Measurements from ENCODE around the gene TSEN54. TPM values are rescaled to one million over a fixed set of nuclear protein-coding genes. Genes with fewer than 3 reads are reported as not detected.

Gene TSEN54
- total RNA-seq, 1 experiment from 2014 or later = 74.5 TPM

GRCh38 chr17:75566834-75567233 lies 50.5 kb downstream of the TSEN54 start:
- no peak for DNase-seq
- no peaks in the 10 kb centered on the region for H3K4me1 Mint-ChIP-seq (ENCODE audit: low read depth, unreplicated experiment)
- no peak overlapping the region for H3K4me3 Mint-ChIP-seq (ENCODE audit: unreplicated experiment)
- CTCF ChIA-PET = no interaction called here
- intact Hi-C loops (cut with micrococcal nuclease; ENCODE audit: unreplicated experiment) = no loop called here
- H3K27ac Mint-ChIP-seq (ENCODE audit: unreplicated experiment) = no peak overlapping the region
- BruUV-seq (replicated peaks) = no TSS peak
- Histone ChIP-seq H3K9me3 (no peaks in the 10 kb centered on the region), H3K27me3 (replicated peaks; ENCODE audit: control insufficient read depth, insufficient read depth, low read length) (no peaks in the 10 kb centered on the region), H3K4me1 (peaks cover 8% of the 10 kb centered on the region; the same call in 1 of the 2 replicates), H3K4me3 (ENCODE audit: low read depth, low read length) (no peak overlapping the region), H3K36me3 (ENCODE audit: control insufficient read depth, insufficient read depth, low read length) (peaks cover 4% of the 10 kb centered on the region)
- no peak for TF ChIP-seq CTCF (IDR thresholded peaks at IDR 0.05; ENCODE audit: insufficient read depth in 1 of 2, low read depth in 1 of 2, low read length in 1 of 2, severe bottlenecking in 1 of 2, unreplicated experiment in 1 of 2)
- no peaks in the 10 kb centered on the region for H3K27me3 Mint-ChIP-seq (ENCODE audit: insufficient read depth, unreplicated experiment)
- H3K9me3 Mint-ChIP-seq (ENCODE audit: unreplicated experiment) = no peaks in the 10 kb centered on the region
- POLR2A ChIA-PET = no interaction called here
- H3K36me3 Mint-ChIP-seq (ENCODE audit: insufficient read depth, unreplicated experiment) = peaks cover 82% of the 10 kb centered on the region

- Histone ChIP-seq H3K4me1 (peaks cover 8% of the 10 kb centered on the region; the same call in 1 of the 2 replicates), H3K27me3 (replicated peaks; ENCODE audit: control insufficient read depth, insufficient read depth, low read length) (no peaks in the 10 kb centered on the region), H3K9me3 (no peaks in the 10 kb centered on the region), H3K4me3 (ENCODE audit: low read depth, low read length) (no peak overlapping the region), H3K36me3 (ENCODE audit: control insufficient read depth, insufficient read depth, low read length) (peaks cover 3% of the 10 kb centered on the region)
- DNase-seq = no peak
- no peak overlapping the region for H3K4me3 Mint-ChIP-seq (ENCODE audit: unreplicated experiment)
- POLR2A ChIA-PET = no interaction called here
- no peak overlapping the region for H3K27ac Mint-ChIP-seq (ENCODE audit: unreplicated experiment)
- no TSS peak for BruUV-seq (replicated peaks)
- no peaks in the 10 kb centered on the region for H3K27me3 Mint-ChIP-seq (ENCODE audit: insufficient read depth, unreplicated experiment)
- no peaks in the 10 kb centered on the region for H3K9me3 Mint-ChIP-seq (ENCODE audit: unreplicated experiment)
- CTCF ChIA-PET = no interaction called here
- peaks cover 83% of the 10 kb centered on the region for H3K36me3 Mint-ChIP-seq (ENCODE audit: insufficient read depth, unreplicated experiment)
- no peak for TF ChIP-seq CTCF (IDR thresholded peaks at IDR 0.05; ENCODE audit: insufficient read depth in 1 of 2, low read depth in 1 of 2, low read length in 1 of 2, severe bottlenecking in 1 of 2, unreplicated experiment in 1 of 2)
- H3K4me1 Mint-ChIP-seq (ENCODE audit: low read depth, unreplicated experiment) = no peaks in the 10 kb centered on the region
- intact Hi-C loops (cut with micrococcal nuclease; ENCODE audit: unreplicated experiment) = no loop called here
Observed at GRCh38 chr17:75568412-75569255, 52.3 kb downstream of the TSEN54 start.

- Mint-ChIP-seq H3K36me3 (ENCODE audit: insufficient read depth, unreplicated experiment) (peaks cover 71% of the 10 kb centered on the region), H3K27me3 (ENCODE audit: insufficient read depth, unreplicated experiment) (no peaks in the 10 kb centered on the region), H3K27ac (ENCODE audit: unreplicated experiment) (no peak overlapping the region), H3K4me3 (ENCODE audit: unreplicated experiment) (no peak overlapping the region), H3K4me1 (ENCODE audit: low read depth, unreplicated experiment) (no peaks in the 10 kb centered on the region), H3K9me3 (ENCODE audit: unreplicated experiment) (no peaks in the 10 kb centered on the region)
- no peak for TF ChIP-seq CTCF (IDR thresholded peaks at IDR 0.05; ENCODE audit: insufficient read depth in 1 of 2, low read depth in 1 of 2, low read length in 1 of 2, severe bottlenecking in 1 of 2, unreplicated experiment in 1 of 2)
- POLR2A ChIA-PET = interaction anchor here (0.5 to 0.6 kb wide), 2 partner anchors 45 to 71 kb away, joined by 3 read pairs; partner anchors contain the start of gene LLGL2
- Histone ChIP-seq H3K27me3 (replicated peaks; ENCODE audit: control insufficient read depth, insufficient read depth, low read length) (no peaks in the 10 kb centered on the region), H3K4me3 (ENCODE audit: low read depth, low read length) (no peak overlapping the region), H3K4me1 (peaks cover 4% of the 10 kb centered on the region; the same call in 1 of the 2 replicates), H3K9me3 (no peaks in the 10 kb centered on the region), H3K36me3 (ENCODE audit: control insufficient read depth, insufficient read depth, low read length) (peaks cover 2% of the 10 kb centered on the region)
- no peak for DNase-seq
- CTCF ChIA-PET = interaction anchor here (0.6 kb wide), 1 partner anchor 60 kb away, joined by 5 read pairs; no protein-coding TSS in a partner anchor
- no TSS peak for BruUV-seq (replicated peaks)
- intact Hi-C loops (cut with micrococcal nuclease; ENCODE audit: unreplicated experiment) = no loop called here
Observed at GRCh38 chr17:75570034-75570676, 53.8 kb downstream of the TSEN54 start.

Measured in Caco-2 (cell line).